Nephron (organoid): ENCODE results near the gene DHX38.

Experiments used
- H3K27ac Mint-ChIP-seq, 3 experiments: 2 replicates each; pipeline ENCODE4 v1.8.0; 2020; ENCODE audit warnings: mixed read lengths in 3 of 3, mild to moderate bottlenecking in 2 of 3, moderate library complexity in 1 of 3
- H3K27me3 Mint-ChIP-seq: 2 replicates; pipeline ENCODE4 v1.8.0; 2021; ENCODE audit warnings: low read depth, mild to moderate bottlenecking, moderate library complexity, mixed read lengths
- H3K36me3 Mint-ChIP-seq: 2 replicates; pipeline ENCODE4 v1.8.0; 2020; ENCODE audit warnings: low read depth, mixed read lengths
- H3K4me1 Mint-ChIP-seq: 2 replicates; pipeline ENCODE4 v1.8.0; 2020; ENCODE audit warnings: mixed read lengths
- H3K4me3 Mint-ChIP-seq, 3 experiments: 2 replicates each; pipeline ENCODE4 v1.8.0; 2020; ENCODE audit warnings: mild to moderate bottlenecking in 3 of 3, mixed read lengths in 3 of 3, moderate library complexity in 2 of 3
- H3K9me3 Mint-ChIP-seq: 2 replicates; pipeline ENCODE4 v1.8.0; 2020; ENCODE audit warnings: mixed read lengths
- CTCF ChIP-seq, 3 experiments: fragments of 200-600 bp; sonication (generic); IDR thresholded peaks; one replicate each; pipeline ENCODE4 v1.5.0; 2021; ENCODE audit warnings: antibody characterized with exemption in 3 of 3; ENCODE audit not compliant: unreplicated experiment in 3 of 3

Gene DHX38

GRCh38 chr16:72137380-72138063 lies 43.9 kb downstream of the DHX38 start:
- Mint-ChIP-seq H3K9me3 (no peaks in the 10 kb centered on the region), H3K4me1 (no peaks in the 10 kb centered on the region), H3K36me3 (no peaks in the 10 kb centered on the region), H3K27me3 (no peaks in the 10 kb centered on the region), H3K4me3 (no peak overlapping the region), H3K27ac (no peak overlapping the region)
- TF ChIP-seq CTCF (IDR thresholded peaks at IDR 0.05; ENCODE audit: unreplicated experiment in 3 of 3) = no peak

GRCh38 chr16:72138064-72138572 lies 44.5 kb downstream of the DHX38 start:
- Mint-ChIP-seq H3K4me3 (no peak overlapping the region), H3K27ac (no peak overlapping the region), H3K4me1 (no peaks in the 10 kb centered on the region), H3K9me3 (no peaks in the 10 kb centered on the region), H3K36me3 (no peaks in the 10 kb centered on the region), H3K27me3 (no peaks in the 10 kb centered on the region)
- no peak for TF ChIP-seq CTCF (IDR thresholded peaks at IDR 0.05; ENCODE audit: unreplicated experiment in 3 of 3)

- H3K36me3 Mint-ChIP-seq = no peaks in the 10 kb centered on the region
- H3K27ac Mint-ChIP-seq = no peak overlapping the region
- TF ChIP-seq CTCF (IDR thresholded peaks at IDR 0.05; ENCODE audit: unreplicated experiment in 3 of 3) = no peak
- no peak overlapping the region for H3K4me3 Mint-ChIP-seq
- no peaks in the 10 kb centered on the region for H3K4me1 Mint-ChIP-seq
- H3K9me3 Mint-ChIP-seq = no peaks in the 10 kb centered on the region
- no peaks in the 10 kb centered on the region for H3K27me3 Mint-ChIP-seq
Measured at GRCh38 chr16:72139908-72140307, 46.3 kb downstream of the DHX38 start.

GRCh38 chr16:72142476-72142875 lies 48.8 kb downstream of the DHX38 start:
- Mint-ChIP-seq H3K36me3 (no peaks in the 10 kb centered on the region), H3K4me3 (no peak overlapping the region), H3K9me3 (peaks cover 7% of the 10 kb centered on the region), H3K27me3 (no peaks in the 10 kb centered on the region), H3K4me1 (no peaks in the 10 kb centered on the region), H3K27ac (no peak overlapping the region)
- no peak for TF ChIP-seq CTCF (IDR thresholded peaks at IDR 0.05; ENCODE audit: unreplicated experiment in 3 of 3)

- no peaks in the 10 kb centered on the region for H3K27me3 Mint-ChIP-seq
- H3K27ac Mint-ChIP-seq = no peak overlapping the region
- H3K9me3 Mint-ChIP-seq = peaks cover 9% of the 10 kb centered on the region
- H3K36me3 Mint-ChIP-seq = no peaks in the 10 kb centered on the region
- TF ChIP-seq CTCF (IDR thresholded peaks at IDR 0.05; ENCODE audit: unreplicated experiment in 3 of 3) = peak in 1 of 3 experiments; percentile 14
- H3K4me3 Mint-ChIP-seq = no peak overlapping the region
- no peaks in the 10 kb centered on the region for H3K4me1 Mint-ChIP-seq
Measured at GRCh38 chr16:72149676-72150464, 56.2 kb downstream of the DHX38 start.
